Measurements from ENCODE around the gene GNB1L.

- TF ChIP-seq CTCF (conservative IDR thresholded peaks at IDR 0.05) (no peak), EZH2 (IDR thresholded peaks at IDR 0.05; ENCODE audit: low read depth) (no peak)
These were observed 46.5 kb downstream of the GNB1L start for GRCh38 chr22:19807914-19808872.
